Panc1 (cell line): ENCODE results near the gene XPNPEP1.

ENCODE experiments used
- CTCF ChIP-seq: fragments of 450-650 bp; IDR thresholded peaks from 2 replicates; pipeline ENCODE4 v1.5.1; 2017; ENCODE audit warnings: mild to moderate bottlenecking
- SIN3A ChIP-seq: IDR thresholded peaks from 2 replicates; pipeline ENCODE4 v1.6.1; 2012; ENCODE audit warnings: low read depth, mild to moderate bottlenecking, low read length, moderate library complexity, borderline replicate concordance; ENCODE audit not compliant: insufficient read depth

DNA sequence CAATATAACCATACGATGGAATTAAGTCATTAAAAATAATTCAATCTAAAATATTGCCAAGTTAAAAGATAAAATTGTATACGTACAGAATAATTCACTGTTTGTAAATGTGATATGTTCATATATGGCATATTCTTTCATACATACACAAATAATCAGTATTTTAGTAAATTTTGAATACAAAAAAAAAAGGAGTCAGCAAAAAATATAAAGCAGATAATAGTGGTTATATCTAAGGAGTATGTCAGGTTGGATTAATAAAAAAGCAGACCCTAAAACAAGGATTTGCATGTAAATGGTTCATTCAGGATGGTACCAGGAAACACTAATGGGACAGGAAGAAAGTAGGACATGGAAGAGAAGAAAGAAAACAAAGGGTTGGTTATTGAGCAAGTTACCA is 59.5 kb downstream of the XPNPEP1 start:
- TF ChIP-seq CTCF (no peak), SIN3A (no peak)
